Measurements from ENCODE around the gene NEB.
"Not testable (repeated sequence)": the region's sequence is repeated elsewhere in the genome, so short reads cannot be mapped to it uniquely, and the experiment has no call there.

DNA sequence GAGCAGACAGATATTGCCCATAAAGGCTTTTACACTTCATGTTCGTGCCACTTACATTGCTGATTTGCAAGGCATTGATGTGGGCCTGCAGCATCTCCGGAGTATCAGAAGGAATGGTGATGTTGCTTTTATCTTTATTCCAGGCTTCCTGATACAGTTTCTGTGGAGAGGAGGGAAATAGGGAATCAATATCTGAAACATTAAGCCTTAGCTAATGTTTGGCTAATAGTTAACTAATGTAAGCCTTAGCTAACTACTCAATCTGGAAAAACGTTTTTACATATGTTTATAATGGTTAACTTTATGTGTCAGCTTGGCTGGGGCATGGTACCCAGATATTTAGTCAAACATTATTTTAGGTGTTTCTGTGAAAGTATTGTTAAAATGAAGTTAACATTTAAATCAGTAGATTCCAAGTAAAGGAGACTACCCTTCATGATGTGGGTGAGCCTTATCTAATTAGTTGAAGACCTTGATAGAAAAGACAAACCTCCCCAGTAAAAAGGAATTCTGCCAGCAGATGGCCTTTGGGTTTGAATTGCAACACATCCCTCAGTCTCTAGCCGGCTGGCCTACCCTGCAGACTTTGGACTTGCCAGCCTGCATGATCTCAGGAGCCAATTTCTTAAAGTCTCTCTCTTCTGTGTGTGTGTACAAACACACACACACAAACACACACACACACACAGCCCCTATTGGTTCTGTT lies 137.2 kb downstream of the NEB start:
- TF ChIP-seq, protein P1, sequence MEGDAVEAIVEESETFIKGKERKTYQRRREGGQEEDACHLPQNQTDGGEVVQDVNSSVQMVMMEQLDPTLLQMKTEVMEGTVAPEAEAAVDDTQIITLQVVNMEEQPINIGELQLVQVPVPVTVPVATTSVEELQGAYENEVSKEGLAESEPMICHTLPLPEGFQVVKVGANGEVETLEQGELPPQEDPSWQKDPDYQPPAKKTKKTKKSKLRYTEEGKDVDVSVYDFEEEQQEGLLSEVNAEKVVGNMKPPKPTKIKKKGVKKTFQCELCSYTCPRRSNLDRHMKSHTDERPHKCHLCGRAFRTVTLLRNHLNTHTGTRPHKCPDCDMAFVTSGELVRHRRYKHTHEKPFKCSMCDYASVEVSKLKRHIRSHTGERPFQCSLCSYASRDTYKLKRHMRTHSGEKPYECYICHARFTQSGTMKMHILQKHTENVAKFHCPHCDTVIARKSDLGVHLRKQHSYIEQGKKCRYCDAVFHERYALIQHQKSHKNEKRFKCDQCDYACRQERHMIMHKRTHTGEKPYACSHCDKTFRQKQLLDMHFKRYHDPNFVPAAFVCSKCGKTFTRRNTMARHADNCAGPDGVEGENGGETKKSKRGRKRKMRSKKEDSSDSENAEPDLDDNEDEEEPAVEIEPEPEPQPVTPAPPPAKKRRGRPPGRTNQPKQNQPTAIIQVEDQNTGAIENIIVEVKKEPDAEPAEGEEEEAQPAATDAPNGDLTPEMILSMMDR (IDR thresholded peaks at IDR 0.05): not testable (repeated sequence)
- not testable (repeated sequence) for TF ChIP-seq POLR2A, EP300 (IDR thresholded peaks at IDR 0.05)
